ENCODE measurements around the gene TPPP.
"Not testable (repeated sequence)": the region's sequence is repeated elsewhere in the genome, so short reads cannot be mapped to it uniquely, and the experiment has no call there.

Gene TPPP

DNA sequence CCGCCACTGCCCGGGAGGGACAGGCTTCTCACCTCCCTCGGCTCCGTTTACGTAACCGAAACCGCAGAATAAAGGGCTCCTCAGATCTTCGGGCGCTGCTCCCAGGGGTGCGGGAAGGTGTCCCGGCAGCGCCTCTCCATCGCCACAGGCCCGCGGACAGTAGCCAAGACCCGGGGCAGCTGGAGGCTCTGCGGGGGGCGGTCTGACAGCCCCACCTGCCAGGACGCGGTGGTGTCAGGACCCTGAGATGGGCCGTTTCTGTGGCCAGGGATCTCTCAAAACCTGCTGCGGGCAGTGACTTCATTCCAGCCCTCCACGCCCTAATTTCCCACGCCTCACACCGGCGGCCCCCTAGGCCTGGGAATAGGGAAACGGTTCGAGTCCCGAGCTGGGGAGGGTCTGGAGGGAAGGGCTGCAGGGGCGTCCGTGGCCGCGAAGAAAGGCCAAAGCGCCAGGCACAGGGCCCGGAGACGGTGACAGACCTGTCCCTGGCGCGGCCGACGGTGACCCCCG lies 567 bp downstream of the TPPP start:
- not testable (repeated sequence) for DNase-seq

DNA sequence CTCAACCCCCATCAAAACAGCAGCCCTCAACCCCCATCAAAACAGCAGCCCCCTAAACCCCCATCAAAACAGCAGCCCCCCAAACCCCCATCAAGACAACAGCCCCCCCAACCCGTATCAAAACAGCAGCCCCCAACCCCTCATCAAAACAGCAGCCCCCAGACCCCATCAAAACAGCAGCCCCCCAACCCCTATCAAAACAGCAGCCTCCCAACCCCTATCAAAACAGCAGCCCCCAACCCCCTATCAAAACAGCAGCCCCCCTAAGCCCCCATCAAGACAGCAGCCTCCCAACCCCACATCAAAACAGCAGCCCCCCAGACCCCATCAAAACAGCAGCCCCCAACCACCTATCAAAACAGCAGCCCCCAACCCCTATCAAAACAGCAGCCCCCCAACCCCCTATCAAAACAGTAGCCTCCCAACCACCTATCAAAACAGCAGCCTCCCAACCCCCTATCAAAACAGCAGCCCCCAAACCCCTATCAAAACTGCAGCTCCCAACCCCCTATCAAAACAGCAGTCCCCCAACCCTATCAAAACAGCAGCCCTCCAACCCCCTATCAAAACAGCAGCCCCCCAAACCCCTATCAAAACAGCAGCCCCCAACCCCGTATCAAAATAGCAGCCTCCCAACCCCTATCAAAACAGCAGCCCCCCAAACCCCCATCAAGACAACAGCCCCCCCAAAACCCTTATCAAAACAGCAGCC lies 1.2 kb downstream of the TPPP start:
- no peak for DNase-seq

DNA sequence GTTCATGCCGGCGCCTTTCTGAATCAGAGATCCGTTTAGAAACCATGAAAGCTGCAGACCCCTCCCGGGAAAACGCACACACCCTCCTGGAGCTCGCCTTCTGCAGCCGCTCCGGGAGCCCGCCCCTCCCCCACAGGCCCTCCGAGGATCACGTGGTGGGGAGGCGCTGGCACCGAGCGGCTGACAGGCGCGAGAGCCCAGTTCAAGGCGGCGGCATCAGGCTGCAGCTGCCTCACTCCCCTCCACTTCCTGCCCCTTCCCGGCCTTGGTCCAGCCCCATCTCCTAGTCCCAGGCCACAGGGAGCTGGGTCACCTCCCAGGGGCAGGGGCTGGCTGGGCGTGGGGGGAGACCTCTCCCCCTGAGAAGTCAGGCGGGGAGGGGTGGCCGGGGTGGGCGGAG lies 2.1 kb downstream of the TPPP start:
- not testable (repeated sequence) for DNase-seq

DNA sequence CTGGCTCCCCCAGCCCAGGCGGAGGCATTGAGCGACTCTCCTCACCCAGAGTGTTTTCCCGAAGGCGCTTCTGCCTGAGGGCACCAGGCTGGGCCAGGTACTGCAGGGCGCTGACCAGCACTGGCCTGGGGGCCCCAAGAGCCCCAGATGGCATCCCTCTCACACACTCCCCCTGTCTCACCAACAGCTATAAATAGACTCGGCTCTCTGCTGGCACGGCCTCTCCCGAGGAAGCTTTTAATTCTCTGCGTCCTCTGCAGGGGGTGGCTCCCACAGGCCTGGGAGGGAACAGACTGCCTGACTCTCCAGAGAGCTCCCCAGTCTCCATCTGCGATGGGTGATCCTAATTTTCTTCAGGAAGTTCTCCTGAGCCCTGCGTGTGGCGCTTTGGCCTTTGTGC lies 2.9 kb downstream of the TPPP start:
- not testable (repeated sequence) for DNase-seq

DNA sequence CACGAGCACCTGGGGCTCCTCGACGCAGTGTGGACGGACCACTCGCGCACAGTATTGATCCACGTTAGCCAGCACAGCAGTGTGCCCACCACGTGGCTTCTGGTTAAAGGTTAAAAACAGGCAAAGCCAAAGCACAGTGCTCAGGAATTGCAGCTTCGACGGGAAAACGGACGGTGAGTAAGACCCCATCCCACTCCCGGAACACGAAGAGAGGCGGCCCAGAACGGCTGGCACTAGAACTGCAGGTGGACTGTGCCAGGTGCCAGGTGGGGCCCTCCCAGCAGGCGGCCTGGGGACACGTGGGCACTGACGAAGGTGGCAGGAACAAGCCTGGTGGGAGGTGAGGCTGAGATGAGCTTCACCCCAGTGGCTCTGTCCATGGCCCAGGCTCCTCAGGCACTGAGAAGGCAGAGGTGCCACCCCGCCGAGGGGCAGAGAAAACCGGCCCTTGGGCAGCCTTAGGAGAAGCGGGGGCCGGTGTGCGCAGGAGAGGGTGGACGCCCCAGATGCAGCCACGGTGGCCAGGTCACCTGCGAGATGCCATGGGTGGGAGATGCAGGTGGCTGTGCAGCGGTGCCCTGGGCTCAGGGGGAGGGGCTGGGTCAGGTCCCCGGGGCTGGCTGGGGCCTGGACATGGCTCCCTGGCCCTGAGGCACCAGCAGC lies 4.7 kb downstream of the TPPP start:
- DNase-seq, result not testable (repeated sequence)

DNA sequence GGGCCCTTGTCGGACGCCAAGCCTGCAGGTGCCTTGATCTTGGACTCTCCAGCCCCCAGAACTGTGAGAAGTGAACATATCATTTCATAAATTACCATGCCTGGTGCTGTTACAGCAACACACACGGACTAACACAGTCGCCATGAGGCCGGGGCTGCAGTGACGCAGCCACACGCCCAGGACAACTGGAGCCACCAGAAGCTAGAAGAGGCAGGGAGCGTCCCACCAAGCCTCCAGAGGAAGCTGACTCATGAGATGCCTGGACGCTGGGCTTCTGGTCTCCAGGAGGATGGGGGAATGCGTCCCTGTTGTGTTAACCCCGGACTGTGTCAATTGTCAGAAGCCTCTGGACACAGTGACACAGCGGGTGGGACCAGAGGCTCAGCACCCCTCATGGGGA lies 6.2 kb downstream of the TPPP start:
- not testable (repeated sequence) for DNase-seq

DNA sequence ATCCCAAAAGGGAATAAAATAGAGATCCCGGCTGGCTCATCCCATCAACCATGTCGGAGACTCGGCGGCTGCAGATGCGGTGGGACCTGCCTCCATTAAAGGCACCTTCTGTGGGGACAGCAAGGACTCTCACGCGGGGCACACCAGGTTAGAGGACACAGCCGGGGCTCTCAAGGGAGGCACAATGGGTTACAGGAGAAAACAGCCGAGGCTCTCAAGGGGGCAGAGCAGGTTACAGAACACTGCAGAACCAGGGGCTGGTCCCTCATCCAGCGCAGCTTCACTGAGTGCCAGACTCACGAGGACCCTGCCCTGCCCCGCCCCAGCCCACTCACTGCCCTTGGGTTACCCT lies 7.0 kb downstream of the TPPP start:
- not testable (repeated sequence) for DNase-seq

DNA sequence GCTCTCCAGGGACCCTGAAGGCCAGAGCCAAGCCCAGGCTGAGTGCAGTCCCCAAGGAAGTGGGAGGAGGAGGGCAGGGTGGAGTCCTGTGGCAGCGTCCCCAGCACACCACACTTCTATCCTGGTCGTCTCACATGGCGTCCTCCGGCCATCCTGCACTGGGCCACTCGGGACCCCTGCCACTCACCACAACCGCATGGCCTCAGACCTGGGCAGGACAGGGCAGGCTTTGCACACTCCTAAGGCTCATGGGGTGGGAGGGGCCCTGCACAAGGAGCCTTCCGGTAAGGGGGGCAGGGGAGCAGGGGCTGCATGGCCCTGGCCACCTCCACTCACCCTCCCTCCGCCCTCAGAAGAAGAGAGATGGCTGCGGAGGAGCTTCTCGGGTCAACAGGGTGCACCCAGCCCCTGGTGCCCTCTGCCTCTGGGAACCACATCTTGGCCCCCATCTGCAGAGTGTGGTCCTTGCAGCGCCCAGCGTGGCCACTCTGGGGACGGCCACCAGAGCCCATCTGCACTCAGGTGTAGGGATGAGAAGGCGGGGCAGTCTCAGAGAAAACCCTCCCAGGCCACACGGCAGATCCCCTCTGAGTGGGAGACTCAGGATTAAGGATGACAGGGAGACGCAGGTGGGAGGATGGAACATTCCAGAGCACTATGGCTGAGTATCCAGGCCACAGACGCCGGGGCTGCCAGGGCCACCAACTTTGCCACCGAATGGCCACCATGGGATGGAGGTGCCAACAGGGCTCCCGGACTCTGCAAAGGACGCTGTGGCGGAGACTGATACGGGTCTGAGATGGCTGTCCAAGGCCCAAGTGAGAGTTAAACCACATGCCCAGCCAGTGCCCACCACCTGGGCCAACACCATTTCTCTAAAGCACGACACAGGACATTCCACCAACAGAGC lies 7.6 kb downstream of the TPPP start:
- no peak for DNase-seq

DNA sequence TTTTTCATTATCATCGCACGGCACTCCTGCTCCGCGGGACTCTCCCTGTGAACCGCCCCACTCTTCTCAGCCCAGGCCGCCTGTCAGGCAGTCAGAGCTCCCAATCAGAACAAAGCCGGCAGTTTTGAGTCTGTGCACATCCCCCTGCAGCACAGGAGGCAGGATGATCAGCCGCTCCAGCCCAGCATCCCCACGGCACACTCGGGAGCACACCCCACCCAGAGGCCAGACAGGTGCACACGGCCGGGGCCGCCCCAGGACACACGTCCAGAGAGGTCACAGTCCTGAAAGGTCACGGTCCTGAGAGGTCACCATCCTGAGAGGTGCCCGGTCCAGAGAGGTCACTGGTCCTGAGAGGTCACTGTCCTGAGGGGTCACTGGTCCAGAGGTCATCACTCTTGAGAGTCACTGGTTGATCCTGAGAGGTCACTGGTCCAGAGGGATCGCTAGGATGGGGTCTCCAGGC lies 8.4 kb downstream of the TPPP start:
- no peak for DNase-seq

DNA sequence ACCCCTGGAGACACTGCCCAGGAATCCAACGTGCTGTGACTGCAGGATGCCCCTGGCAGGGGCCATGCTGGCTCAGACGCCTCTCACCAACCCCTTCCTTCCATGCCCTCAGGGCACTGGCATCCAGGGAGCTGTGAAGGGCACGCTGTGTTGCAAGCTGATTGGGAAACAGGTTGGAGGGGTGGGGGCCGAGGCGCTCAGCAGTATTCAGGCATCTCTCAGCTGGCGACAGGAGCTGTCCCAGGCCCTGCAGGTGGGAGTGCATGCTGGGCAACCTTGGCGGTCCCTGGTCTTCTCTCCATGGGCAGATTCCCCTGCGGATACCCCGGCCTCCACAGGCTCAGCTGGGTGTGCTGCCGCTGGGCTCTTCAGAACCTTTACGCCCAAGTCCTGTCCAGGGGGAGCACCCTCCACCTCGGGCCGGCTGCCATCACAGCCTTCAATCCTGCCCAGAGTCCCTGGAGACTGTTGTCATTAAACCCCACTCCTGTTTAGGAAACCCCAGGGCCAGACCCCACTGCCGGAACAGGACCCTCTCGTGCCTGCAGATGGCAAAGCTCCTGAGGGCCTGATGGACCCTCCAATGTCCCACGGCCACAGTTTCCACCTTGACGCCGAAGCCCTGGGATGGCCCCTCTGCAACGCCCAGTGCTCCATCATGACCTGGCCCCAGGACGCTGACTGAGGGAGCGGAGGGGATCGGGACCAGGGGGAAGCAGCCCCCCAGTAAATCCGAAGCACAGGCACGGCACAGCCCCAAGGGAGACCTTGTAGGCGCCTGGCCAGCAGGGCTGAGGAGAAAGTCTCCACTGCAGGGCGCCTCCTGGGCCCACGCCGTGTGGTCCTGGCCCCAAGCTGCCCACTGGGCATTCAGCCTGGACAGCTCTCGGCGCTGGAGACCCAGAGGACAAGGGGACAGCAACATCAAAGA lies 9.3 kb downstream of the TPPP start:
- no peak for DNase-seq

DNA sequence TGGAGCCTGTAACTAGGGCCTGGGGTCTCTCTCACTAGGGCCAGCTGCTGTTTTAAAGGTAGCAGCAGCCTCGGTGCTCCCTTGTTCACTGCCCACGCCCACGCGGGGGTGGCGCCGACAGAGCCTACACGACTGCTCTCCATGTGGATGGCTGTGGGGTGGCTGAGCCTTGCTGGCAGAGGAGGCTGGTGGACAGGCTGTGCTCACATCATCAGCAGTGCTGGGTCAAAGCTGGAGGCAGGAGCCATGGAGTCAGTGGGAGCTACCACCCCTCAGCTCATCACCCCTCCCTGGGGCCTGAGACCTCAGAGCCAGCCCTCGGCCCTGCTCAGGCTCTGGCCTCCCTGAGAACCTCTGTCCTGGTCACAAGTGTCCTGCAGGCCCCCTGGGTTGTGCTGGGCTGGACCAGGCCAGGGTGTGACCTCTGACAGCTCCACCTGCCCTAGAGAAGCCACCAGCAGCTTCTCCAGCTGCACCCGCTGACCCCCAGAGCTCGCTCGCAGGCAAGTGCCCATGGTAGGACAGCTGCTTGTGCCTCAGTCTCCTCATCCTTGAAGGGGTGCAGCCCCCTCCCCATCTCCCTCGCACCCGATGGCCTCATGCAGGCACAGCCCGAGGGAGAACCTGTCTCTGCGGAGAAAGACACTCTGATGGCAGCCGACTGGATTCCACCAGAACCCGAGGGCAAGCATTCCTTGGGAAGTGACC lies 10.3 kb downstream of the TPPP start:
- DNase-seq, result not testable (repeated sequence)

DNA sequence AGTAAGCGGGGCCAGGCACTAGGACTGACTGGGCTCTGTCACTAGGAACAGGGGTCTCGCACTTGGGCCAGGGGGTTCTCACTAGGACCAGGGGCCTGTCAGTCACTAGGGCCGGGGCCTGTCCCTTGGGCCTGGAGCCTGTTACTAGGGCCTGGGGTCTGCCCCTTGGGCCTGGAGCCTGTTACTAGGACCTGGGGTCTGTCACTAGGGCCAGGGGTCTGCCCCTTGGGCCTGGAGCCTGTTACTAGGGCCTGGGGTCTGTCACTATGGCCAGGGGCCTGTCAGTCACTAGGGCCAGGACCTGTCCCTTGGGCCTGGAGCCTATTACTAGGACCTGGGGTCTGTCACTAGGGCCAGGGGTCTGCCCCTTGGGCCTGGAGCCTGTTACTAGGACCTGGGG lies 10.9 kb downstream of the TPPP start:
- not testable (repeated sequence) for DNase-seq

DNA sequence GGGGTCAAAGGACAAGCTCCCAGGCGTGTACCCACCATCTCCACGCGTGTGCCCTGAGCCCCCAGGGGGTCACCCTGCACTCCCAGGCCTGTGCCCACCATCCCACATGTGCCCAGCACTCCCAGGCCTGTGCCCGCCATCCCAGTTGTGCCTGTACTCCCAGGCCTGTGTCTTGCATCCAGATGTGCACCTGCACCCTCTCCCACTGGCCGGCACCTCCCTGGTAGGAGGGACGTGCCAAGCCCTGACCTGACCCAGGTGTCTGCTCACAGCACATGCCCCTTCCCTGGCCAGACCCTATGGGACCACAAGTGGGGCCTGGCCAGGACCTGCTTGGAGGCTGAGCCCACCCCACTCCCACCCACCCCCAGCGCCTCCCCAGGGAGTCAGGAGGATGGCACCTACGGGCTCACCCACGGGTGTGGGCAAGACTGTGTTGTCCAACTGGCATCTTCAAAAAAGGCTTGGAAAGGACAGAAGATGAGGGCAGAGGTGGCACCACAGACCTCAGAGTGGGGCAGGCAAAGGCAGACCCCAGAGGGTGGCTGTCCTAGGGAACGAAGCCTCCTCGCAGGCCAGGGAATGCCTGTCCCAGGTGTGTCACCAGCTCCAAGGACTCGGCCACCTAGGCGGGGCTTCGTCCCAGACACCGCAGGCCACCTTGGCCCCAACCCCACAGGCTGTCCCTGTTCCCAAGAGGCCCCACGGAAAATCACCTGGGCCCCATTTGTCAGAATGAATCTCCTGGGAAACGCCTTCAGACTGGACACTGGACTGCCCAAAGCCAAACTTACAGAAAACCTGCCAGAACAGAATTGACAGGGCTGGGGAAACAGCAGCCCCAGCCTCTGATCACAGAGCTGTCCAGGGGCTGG lies 11.6 kb downstream of the TPPP start:
- not testable (repeated sequence) for DNase-seq

DNA sequence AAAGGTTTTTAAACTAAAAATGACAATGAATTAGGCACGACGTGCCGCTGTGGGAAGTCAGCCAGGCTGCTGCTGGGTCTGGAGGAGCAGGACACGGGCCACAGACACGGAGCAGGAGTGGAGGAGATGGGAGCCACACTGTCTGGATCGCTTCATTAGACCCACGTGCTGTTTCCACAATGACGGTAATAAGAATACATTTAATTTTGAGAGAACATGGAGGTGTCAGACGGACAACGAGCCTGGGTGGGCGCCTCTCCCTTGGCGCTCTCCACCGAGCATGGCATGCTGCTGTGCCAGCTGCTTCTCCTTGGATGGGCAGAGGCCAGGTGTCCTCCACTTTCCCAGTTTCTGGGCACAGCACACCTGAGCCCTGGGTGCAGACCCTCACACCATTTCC lies 12.3 kb downstream of the TPPP start:
- DNase-seq, result not testable (repeated sequence)

DNA sequence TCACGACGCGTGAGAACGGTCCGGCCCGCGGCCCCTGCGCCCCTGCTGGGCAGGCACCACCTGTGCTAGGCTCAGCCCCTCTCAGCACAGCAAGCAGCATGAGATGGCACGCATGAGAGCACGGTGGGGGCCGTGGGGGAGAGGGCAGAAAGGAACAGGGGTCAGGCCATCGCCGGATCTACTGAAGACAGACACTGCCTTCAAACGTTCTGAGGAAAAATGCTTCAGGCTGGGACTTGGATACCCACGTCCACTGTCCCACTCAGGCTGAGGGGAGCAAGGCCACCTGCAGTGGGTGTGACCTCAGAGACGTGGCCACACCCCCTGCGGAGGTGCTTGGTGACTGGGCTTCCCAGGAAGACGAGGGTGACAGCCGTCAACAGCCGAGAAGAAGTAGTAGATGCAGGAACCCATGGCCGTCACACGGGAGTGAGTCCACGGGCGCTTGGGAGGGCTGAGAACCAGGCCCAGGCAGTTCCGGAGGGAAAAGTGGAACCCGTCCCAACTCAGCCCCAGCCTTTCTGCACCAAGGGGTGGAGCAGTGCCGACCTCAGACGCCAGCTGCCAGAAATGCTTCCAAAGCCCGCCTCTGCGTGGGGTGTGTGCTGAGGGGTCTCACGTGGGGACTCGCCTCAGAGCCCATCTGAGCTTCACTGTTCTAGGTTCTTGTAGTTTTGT lies 12.9 kb downstream of the TPPP start:
- DNase-seq, result not testable (repeated sequence)

DNA sequence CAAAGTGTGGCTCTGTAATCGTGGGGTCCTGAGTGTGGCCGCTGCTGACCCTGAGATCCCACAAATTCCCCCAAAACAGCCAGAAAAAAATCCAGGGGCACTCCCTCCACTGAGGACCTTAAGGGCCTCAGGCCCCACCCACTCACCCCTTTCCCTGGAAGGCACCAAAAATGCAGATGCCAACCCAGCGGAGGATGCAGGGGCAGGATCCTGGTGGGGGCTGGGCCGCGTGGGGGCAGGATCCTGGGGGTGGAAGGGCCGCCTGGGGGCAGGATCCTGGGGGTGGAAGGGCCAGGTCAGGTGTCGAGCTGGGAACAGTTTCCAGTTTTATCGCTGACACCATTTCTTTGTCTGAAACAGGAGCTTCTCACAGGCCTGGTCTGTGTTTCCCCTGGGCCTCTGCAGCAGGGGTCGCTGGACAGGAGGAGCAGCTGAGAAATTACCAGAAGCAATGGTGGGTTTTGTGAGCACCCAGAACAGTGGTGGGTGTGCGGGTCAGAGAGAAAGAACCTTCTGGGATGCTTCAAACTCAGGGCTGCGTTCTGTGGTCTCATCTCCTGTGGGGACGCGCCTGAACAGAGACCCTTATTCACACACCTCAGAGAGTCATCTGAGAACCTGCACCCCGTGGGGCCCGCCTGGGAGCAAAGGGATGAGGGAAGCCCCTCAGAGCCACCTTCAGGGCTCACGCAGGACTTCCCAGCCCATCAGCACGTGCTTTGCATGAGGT lies 13.8 kb downstream of the TPPP start:
- not testable (repeated sequence) for DNase-seq

DNA sequence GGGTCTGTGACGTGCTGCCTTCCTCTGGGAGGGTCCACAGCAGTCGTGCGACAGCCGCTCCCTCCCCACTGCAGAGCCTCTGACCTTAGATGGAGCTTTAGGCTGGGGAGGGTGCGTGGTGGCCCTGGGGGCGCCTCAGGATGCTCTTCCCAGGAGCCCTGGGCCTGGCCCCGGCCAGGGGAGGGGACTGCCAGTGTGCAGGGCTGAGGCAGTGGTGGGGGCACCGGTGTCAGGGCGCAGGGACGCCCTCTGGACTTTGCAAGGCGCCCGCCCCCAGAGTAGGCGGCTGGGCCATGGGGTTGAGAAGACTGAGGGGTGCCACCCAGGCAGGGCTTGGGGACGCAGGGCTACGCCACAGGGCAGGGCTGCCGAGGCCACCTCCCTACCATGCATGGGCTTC lies 14.6 kb downstream of the TPPP start:
- not testable (repeated sequence) for DNase-seq

DNA sequence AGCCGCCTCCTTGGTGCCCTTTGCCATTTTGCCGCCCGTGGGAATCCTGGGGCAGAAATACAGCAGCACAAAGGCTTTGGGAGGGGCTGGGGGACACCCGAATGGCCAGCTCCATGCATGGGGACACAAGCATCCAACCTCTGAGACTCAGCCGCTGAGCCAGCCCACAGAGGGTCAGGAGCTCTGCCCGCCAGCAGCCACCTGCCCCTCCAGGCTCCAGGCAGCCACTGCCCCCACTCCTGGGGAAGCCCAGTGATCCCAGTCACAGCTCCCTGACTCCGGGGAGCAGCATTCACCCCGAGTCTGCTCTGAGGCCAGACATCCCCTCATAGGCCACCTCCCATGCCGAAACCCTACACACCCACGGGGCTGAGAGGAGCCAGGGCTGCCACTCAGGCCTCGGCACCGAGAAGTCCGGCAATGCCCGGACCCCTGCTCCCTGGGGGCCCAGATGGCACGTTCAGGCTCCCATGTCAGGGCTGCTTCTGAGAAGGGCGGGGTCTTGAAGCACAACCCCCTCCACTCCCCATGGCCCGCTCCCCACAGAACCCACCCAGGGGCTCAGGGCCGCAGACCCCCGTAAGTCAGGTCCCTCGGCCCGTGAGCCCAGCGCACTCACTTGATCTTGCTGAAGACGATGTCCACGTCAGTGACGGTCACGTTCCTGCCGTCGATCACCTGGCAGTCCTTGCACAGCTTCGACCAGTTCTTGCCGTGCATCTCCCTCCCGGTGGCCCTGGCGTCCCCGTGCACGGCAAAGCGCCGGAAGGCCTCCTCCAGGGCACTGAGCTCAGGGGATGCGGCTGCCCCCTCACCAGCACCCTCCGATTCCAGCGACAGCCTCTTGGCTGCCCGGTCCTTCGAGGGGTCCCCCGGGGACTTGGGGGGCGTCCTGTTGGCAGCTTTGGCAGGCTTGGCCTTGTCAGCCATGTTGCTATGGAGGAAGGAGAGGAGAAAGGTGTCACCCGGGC lies 15.7 kb downstream of the TPPP start:
- DNase-seq, result no peak

Measured in suppressor macrophage (primary cell).